Esophagus muscularis mucosa (tissue), 4 donors: Measurements from ENCODE around the gene BCAS3. TPM values are rescaled to one million over a fixed set of nuclear protein-coding genes. Genes with fewer than 3 reads are reported as not detected.

Source experiments
- DNase-seq: peaks from one replicate; pipeline ENCODE4 v3.0.0-alpha.2; 2017; ENCODE audit errors: extremely low spot score
- H3K27ac ChIP-seq, 4 donors: fragments of 200-600 bp; sonication (generic); replicated peaks in 1 of 4; 1 replicate in 3 of 4; 2 replicates in 1 of 4; pipeline ENCODE4 v1.5.1; 2016 to 2019; ENCODE audit warnings: mild to moderate bottlenecking in 1 of 4
- H3K27me3 ChIP-seq, 4 donors: fragments of 200-600 bp; sonication (generic); one replicate each; pipeline versions ENCODE4 v1.5.1 to v1.6.0; 2016 to 2019
- H3K36me3 ChIP-seq, 4 donors: fragments of 200-600 bp; sonication (generic); one replicate each; pipeline ENCODE4 v1.5.1; 2016 to 2019
- H3K4me1 ChIP-seq, 4 donors: fragments of 200-600 bp; sonication (generic); one replicate each; pipeline ENCODE4 v1.5.1; 2016 to 2019
- H3K4me3 ChIP-seq, 4 donors: fragments of 200-600 bp; sonication (generic); 1 replicate in 2 of 4; 2 replicates in 2 of 4; pipeline ENCODE4 v1.5.1; 2016 to 2019; ENCODE audit warnings: mild to moderate bottlenecking in 4 of 4, moderate library complexity in 1 of 4
- H3K9me3 ChIP-seq, 4 donors: fragments of 200-600 bp; sonication (generic); 1 replicate in 3 of 4; 2 replicates in 1 of 4; pipeline ENCODE4 v1.5.1; 2016 to 2019
- CTCF ChIP-seq, 3 experiments: fragments of 200-600 bp in 2 of 3; fragments of 450-650 bp in 1 of 3; sonication (generic) in 2 of 3; IDR thresholded peaks; one replicate each; pipeline ENCODE4 v1.5.1; 2017 to 2019; ENCODE audit warnings: antibody characterized with exemption in 3 of 3, mild to moderate bottlenecking in 2 of 3, moderate library complexity in 1 of 3
- EP300 ChIP-seq: sonication (generic); formaldehyde crosslinking; IDR thresholded peaks from one replicate; pipeline ENCODE4 v1.6.1; 2017; ENCODE audit warnings: antibody characterized with exemption
- POLR2A ChIP-seq: fragments of 450-650 bp; IDR thresholded peaks from one replicate; pipeline ENCODE4 v1.6.1; 2017; ENCODE audit warnings: antibody characterized with exemption, moderate library complexity, mild to moderate bottlenecking, low read depth
- POLR2AphosphoS5 ChIP-seq, 2 donors: sonication (generic); formaldehyde crosslinking; IDR thresholded peaks; one replicate each; pipeline ENCODE4 v1.6.1; 2017; ENCODE audit warnings: antibody characterized with exemption in 2 of 2
- WGBS: methylation state at CpG from one replicate; pipeline ENCODE4 v1.1.5; 2018; 5-methylcytosine and 5-hydroxymethylcytosine counted together
- intact Hi-C: fragments of 100-400 bp; cut with DNase I; formaldehyde crosslinking; loops from one replicate; pipeline ENCODE4 v1.15.1; 2023
- total RNA-seq, 4 donors: library from RNA; depleted of rRNA; stranded (reverse); fragments of >200 nt; gene quantifications; one replicate each; pipeline versions ENCODE4 v1.1.0 to v1.2.1, GENCODE V29; 2016

Gene BCAS3
- total RNA-seq, 4 donors from 2014 or later, result 17.4 to 25.7 (median 19.5) TPM

DNA sequence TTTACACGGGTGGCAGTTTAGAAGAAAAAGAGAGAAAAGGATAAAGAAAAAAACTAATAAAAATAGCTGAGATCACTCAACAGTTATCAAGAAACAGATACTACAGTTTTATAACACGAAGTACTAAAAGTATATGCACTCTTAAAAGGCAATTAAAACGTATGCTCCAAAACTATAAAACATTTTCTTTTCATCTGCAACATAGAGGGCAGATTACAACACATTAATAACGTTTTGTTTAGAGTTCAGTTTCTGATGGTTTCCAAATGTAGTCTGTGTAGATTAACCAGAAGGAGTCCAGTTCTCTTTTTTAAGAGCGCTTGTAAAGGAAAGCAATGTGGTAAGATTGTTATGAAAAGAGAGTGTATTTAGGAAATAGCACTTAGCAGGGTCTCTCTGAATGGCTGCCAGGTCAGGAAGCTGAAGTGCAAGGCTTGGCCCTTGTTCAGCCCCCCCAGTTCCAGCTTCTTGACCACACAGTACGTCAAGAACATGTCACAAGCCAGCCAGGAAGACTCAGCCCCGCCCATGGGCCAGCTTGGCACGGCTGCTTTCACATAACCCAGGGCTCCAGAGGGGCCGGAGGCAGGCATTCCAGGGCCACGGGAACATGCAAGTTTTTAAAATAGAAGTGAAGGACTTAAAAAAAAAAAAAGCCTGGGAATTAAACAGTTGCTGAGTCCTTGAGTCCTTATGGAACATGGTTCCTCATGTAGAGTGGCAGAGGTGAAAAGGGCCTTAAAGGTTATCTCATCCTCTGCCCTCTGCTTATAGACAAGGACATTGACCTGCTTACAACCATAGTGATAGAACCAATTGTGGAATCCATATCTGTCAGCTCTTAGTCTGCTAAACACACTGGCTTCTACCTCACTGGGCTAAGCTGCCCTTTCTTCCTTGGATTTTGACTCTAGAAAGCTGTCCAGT lies 574.6 kb downstream of the BCAS3 start:
- no peaks in the 10 kb centered on the region for H3K9me3 ChIP-seq
- H3K36me3 ChIP-seq, result no peaks in the 10 kb centered on the region
- intact Hi-C loops, result loop anchor here (5.0 to 10.0 kb wide), 3 partner anchors 45 to 143 kb away; partner anchors contain the start of gene TBX2
- peak overlapping the region; percentile 82 to 87 (median 83) for H3K27ac ChIP-seq
- H3K4me3 ChIP-seq, result peak overlapping the region in 3 of 4 donors; percentile 1 to 13 (median 11)
- peak; percentile 98 for DNase-seq
- peaks cover 56 to 74% (median 69%) of the 10 kb centered on the region in 4 donors for H3K4me1 ChIP-seq
- 11% methylated on average over 10 of the region's 10 CpGs for WGBS
- TF ChIP-seq EP300 (peak; percentile 63), CTCF (IDR thresholded peaks at IDR 0.05) (no peak), POLR2AphosphoS5 (IDR thresholded peaks at IDR 0.05) (peak; percentile 80 to 86), POLR2A (no peak)
- no peaks in the 10 kb centered on the region for H3K27me3 ChIP-seq

- Histone ChIP-seq H3K9me3 (no peaks in the 10 kb centered on the region), H3K36me3 (no peaks in the 10 kb centered on the region), H3K4me3 (no peak overlapping the region), H3K4me1 (peaks cover 51 to 71% (median 68%) of the 10 kb centered on the region in 4 donors), H3K27ac (peak overlapping the region; percentile 82 to 87 (median 83)), H3K27me3 (no peaks in the 10 kb centered on the region)
- DNase-seq, result no peak
- TF ChIP-seq POLR2A (no peak), CTCF (IDR thresholded peaks at IDR 0.05) (no peak), EP300 (no peak), POLR2AphosphoS5 (IDR thresholded peaks at IDR 0.05) (no peak)
- 70% methylated on average over 3 of the region's 3 CpGs for WGBS
- intact Hi-C loops, result loop anchor here (5.0 to 10.0 kb wide), 3 partner anchors 44 to 141 kb away; partner anchors contain the start of gene TBX2
These were observed 575.7 kb downstream of the BCAS3 start for GRCh38 chr17:61253362-61253761.

DNA sequence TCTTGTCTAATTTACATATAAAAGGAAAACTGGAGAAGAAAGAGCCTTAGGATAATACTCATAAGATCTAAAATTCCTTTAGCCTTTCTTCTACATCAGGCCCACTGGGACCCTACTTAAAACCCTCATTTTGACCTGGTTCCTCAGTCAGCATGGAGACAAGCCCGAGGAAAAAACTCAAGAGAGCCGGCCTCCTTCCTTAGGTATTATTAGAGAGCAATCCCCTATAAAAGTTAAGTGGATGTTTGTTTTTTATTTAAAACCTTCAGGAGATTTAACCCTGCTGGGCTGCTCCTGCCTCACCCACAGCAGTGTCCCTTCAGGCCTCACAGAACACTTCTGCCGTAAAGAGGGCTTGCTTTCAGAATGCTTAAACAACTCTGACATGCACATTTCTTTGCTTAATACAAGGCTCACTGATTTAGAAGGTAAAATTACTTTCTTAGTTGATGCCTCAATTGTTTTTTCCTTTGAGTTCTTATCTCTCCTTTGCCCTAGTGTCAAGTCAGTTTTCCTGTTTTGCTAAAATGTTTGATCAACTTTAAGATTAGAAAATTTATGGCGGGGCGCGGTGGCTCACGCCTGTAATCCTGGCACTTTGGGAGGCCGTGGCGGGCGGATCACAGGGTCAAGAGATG lies 576.4 kb downstream of the BCAS3 start:
- intact Hi-C loops, result loop anchor here (5.0 to 10.0 kb wide), 3 partner anchors 43 to 141 kb away; partner anchors contain the start of gene TBX2
- no peaks in the 10 kb centered on the region for H3K27me3 ChIP-seq
- H3K36me3 ChIP-seq, result no peaks in the 10 kb centered on the region
- 85% methylated on average over 10 of the region's 10 CpGs for WGBS
- H3K4me1 ChIP-seq, result peaks cover 44 to 70% (median 68%) of the 10 kb centered on the region in 4 donors
- no peaks in the 10 kb centered on the region for H3K9me3 ChIP-seq
- H3K27ac ChIP-seq, result peak overlapping the region; percentile 82 to 87 (median 83)
- DNase-seq, result no peak
- no peak overlapping the region for H3K4me3 ChIP-seq
- no peak for TF ChIP-seq POLR2AphosphoS5 (IDR thresholded peaks at IDR 0.05)
- TF ChIP-seq POLR2A, result no peak
- TF ChIP-seq CTCF (IDR thresholded peaks at IDR 0.05), result no peak
- no peak for TF ChIP-seq EP300

GRCh38 chr17:61254904-61255303 lies 577.3 kb downstream of the BCAS3 start:
- H3K36me3 ChIP-seq, result no peaks in the 10 kb centered on the region
- H3K27ac ChIP-seq, result peak overlapping the region; percentile 82 to 87 (median 83)
- H3K4me1 ChIP-seq, result peaks cover 47 to 70% (median 68%) of the 10 kb centered on the region in 4 donors
- WGBS, result 45% methylated on average over 1 of the region's 1 CpG
- no peak for DNase-seq
- H3K4me3 ChIP-seq, result no peak overlapping the region
- TF ChIP-seq POLR2AphosphoS5 (IDR thresholded peaks at IDR 0.05), result peak in 1 of 2 donors; percentile 37
- TF ChIP-seq CTCF (IDR thresholded peaks at IDR 0.05), result no peak
- H3K9me3 ChIP-seq, result no peaks in the 10 kb centered on the region
- intact Hi-C loops, result loop anchor here (5.0 to 10.0 kb wide), 3 partner anchors 42 to 140 kb away; partner anchors contain the start of gene TBX2
- H3K27me3 ChIP-seq, result no peaks in the 10 kb centered on the region
